Ramos (cell line): Measurements from ENCODE around the gene FBXL2.
"Not testable (repeated sequence)": the region's sequence is repeated elsewhere in the genome, so short reads cannot be mapped to it uniquely, and the experiment has no call there.

Experiments used
- in situ Hi-C: fragments of 300-500 bp; cut with MboI; formaldehyde crosslinking; loops from one replicate; pipeline ENCODE4 v1.14.3; 2022; ENCODE audit warnings: low sequenced_read_pairs; ENCODE audit not compliant: unreplicated experiment

Gene FBXL2

GRCh38 chr3:33313331-33313730 is 36.1 kb downstream of the FBXL2 start:
- in situ Hi-C loops, result no loop called here

- in situ Hi-C loops, result no loop called here
These were observed 37.8 kb downstream of the FBXL2 start for GRCh38 chr3:33314993-33315392.

GRCh38 chr3:33315826-33316225 is 38.6 kb downstream of the FBXL2 start:
- in situ Hi-C loops, result no loop called here

- in situ Hi-C loops, result no loop called here
These were observed 40.9 kb downstream of the FBXL2 start for GRCh38 chr3:33317963-33318709.

- in situ Hi-C loops, result no loop called here
These were observed 41.6 kb downstream of the FBXL2 start for GRCh38 chr3:33318710-33319380.

GRCh38 chr3:33322412-33322811 is 45.2 kb downstream of the FBXL2 start:
- in situ Hi-C loops, result no loop called here

- in situ Hi-C loops, result no loop called here
These were observed 54.2 kb downstream of the FBXL2 start for GRCh38 chr3:33331414-33331813.

GRCh38 chr3:33334364-33334763 is 57.1 kb downstream of the FBXL2 start:
- in situ Hi-C loops, result no loop called here

- in situ Hi-C loops, result not testable (repeated sequence)
These were observed 61.8 kb downstream of the FBXL2 start for GRCh38 chr3:33338936-33339465.

- in situ Hi-C loops, result no loop called here
These were observed 62.5 kb downstream of the FBXL2 start for GRCh38 chr3:33339758-33340157.

- in situ Hi-C loops, result no loop called here
These were observed 78.4 kb downstream of the FBXL2 start for GRCh38 chr3:33355611-33356010.

- in situ Hi-C loops, result no loop called here
These were observed 81.0 kb downstream of the FBXL2 start for GRCh38 chr3:33358172-33358781.

- in situ Hi-C loops, result no loop called here
These were observed 83.0 kb downstream of the FBXL2 start for GRCh38 chr3:33360136-33360825.

GRCh38 chr3:33363113-33363800 is 86.0 kb downstream of the FBXL2 start:
- in situ Hi-C loops, result no loop called here

GRCh38 chr3:33364060-33364459 is 86.8 kb downstream of the FBXL2 start:
- in situ Hi-C loops, result no loop called here

GRCh38 chr3:33364531-33365128 is 87.4 kb downstream of the FBXL2 start:
- in situ Hi-C loops, result no loop called here

- in situ Hi-C loops, result no loop called here
These were observed 95.2 kb downstream of the FBXL2 start for GRCh38 chr3:33372218-33373081.

- in situ Hi-C loops, result no loop called here
These were observed 95.8 kb downstream of the FBXL2 start for GRCh38 chr3:33373082-33373437.

- in situ Hi-C loops, result no loop called here
These were observed 100.2 kb downstream of the FBXL2 start for GRCh38 chr3:33377489-33377888.
